Anterior cingulate cortex (tissue), 58 donors: ENCODE data around the gene HECTD2.
A peak's percentile ranks its signal among the peaks of the same experiment; 100 is the strongest.

Experiments
- DNase-seq, 58 donors: peaks; one replicate each; lab custom pipeline; 2025; lab: John Stamatoyannopoulos, UW

HECTD2 gene

GRCh38 chr10:91467114-91467513, 57.0 kb downstream of the HECTD2 start:
- DNase-seq = no peak

GRCh38 chr10:91471602-91472001, 61.5 kb downstream of the HECTD2 start:
- DNase-seq = no peak

GRCh38 chr10:91472911-91473310, 62.8 kb downstream of the HECTD2 start:
- DNase-seq = no peak

- DNase-seq = no peak
Measured at GRCh38 chr10:91474009-91474408, 63.9 kb downstream of the HECTD2 start.

- DNase-seq = no peak
Measured at GRCh38 chr10:91477236-91477635, 67.1 kb downstream of the HECTD2 start.

GRCh38 chr10:91479583-91479982, 69.4 kb downstream of the HECTD2 start:
- DNase-seq = no peak

GRCh38 chr10:91487911-91488582, 77.9 kb downstream of the HECTD2 start:
- DNase-seq = no peak

GRCh38 chr10:91493313-91493712, 83.2 kb downstream of the HECTD2 start:
- no peak for DNase-seq

- DNase-seq = no peak
Measured at GRCh38 chr10:91495402-91495801, 85.3 kb downstream of the HECTD2 start.

GRCh38 chr10:91496016-91496415, 85.9 kb downstream of the HECTD2 start:
- DNase-seq = no peak

- DNase-seq = no peak
Measured at GRCh38 chr10:91511549-91512330, 101.6 kb downstream of the HECTD2 start.

GRCh38 chr10:91512458-91512857, 102.3 kb downstream of the HECTD2 start:
- DNase-seq = no peak

GRCh38 chr10:91513598-91514424, 103.7 kb downstream of the HECTD2 start:
- DNase-seq = no peak

- DNase-seq = no peak
Measured at GRCh38 chr10:91514787-91515186, 104.6 kb downstream of the HECTD2 start.

- DNase-seq = no peak
Measured at GRCh38 chr10:91517394-91517793, 107.2 kb downstream of the HECTD2 start.

GRCh38 chr10:91519899-91520514, 109.9 kb downstream of the HECTD2 start:
- DNase-seq = no peak

- no peak for DNase-seq
Measured at GRCh38 chr10:91520661-91521060, 110.5 kb downstream of the HECTD2 start.

- DNase-seq = no peak
Measured at GRCh38 chr10:91521439-91521838, 111.3 kb downstream of the HECTD2 start.

- no peak for DNase-seq
Measured at GRCh38 chr10:91525896-91526712, 116.0 kb downstream of the HECTD2 start.

- DNase-seq = peak in 1 of 58 donors; percentile 14
Measured at GRCh38 chr10:91528080-91528479, 117.9 kb downstream of the HECTD2 start.
